SK-N-MC (cell line): ENCODE data around the gene HAUS6.

ENCODE experiments used
- EZH2 ChIP-seq: fragments of 200-600 bp; sonication (generic); IDR thresholded peaks from one replicate; pipeline ENCODE4 v1.6.1; 2017; ENCODE audit warnings: antibody characterized with exemption
- FOXP2 ChIP-seq: optimal IDR thresholded peaks from 2 replicates; pipeline ENCODE3; 2011; ENCODE audit warnings: mild to moderate bottlenecking, moderate library complexity; ENCODE audit not compliant: insufficient read depth; ENCODE audit errors: extremely low read length, control extremely low read depth
- POLR2AphosphoS5 ChIP-seq: IDR thresholded peaks from 2 replicates; pipeline ENCODE4 v1.6.1; 2012; ENCODE audit warnings: mild to moderate bottlenecking, low read depth, low read length, borderline replicate concordance

GRCh38 chr9:19104515-19105282, 2.0 kb upstream of the HAUS6 start:
- TF ChIP-seq POLR2AphosphoS5 (no peak), EZH2 (no peak), FOXP2 (no peak)
